HCT116 (cell line): ENCODE results near the gene SUGCT.

Source experiments
- EZH2 ChIP-seq: fragments of 200-600 bp; sonication (generic); IDR thresholded peaks from 2 replicates; pipeline ENCODE4 v1.6.1; 2017; ENCODE audit warnings: antibody characterized with exemption, mixed run types
- EZH2phosphoT487 ChIP-seq: fragments of 200-600 bp; IDR thresholded peaks from 2 replicates; pipeline ENCODE4 v1.6.1; 2018; ENCODE audit warnings: antibody characterized with exemption, borderline replicate concordance
- JUND ChIP-seq: IDR thresholded peaks from 2 replicates; pipeline ENCODE4 v1.6.1; 2012
- POLR2A ChIP-seq: IDR thresholded peaks from 2 replicates; pipeline ENCODE4 v1.7.0; 2011; ENCODE audit warnings: borderline replicate concordance; ENCODE audit not compliant: insufficient read depth, insufficient read length; ENCODE audit errors: extremely low read depth
- POLR2AphosphoS5 ChIP-seq: IDR thresholded peaks from 2 replicates; pipeline ENCODE4 v1.6.1; 2011; ENCODE audit warnings: mild to moderate bottlenecking, low read depth, low read length, moderate library complexity
- YY1 ChIP-seq: IDR thresholded peaks from 2 replicates; pipeline ENCODE4 v1.6.1; 2011; ENCODE audit warnings: low read length, low read depth, moderate library complexity, mild to moderate bottlenecking; ENCODE audit not compliant: insufficient replicate concordance; ENCODE audit errors: extremely low read depth
- ZFX ChIP-seq: fragments of 450-650 bp; IDR thresholded peaks from 2 replicates; pipeline ENCODE4 v1.6.1; 2017
- ZNF274 ChIP-seq: fragments of 200-500 bp; sonication (Bioruptor generic); IDR thresholded peaks from 2 replicates; pipeline ENCODE4 v1.6.1; 2014; ENCODE audit warnings: mild to moderate bottlenecking, low read depth, low read length, inconsistent platforms
- TF ChIP-seq, protein P1 (sequence below), 3 experiments: fragments of 200-600 bp in 1 of 3; sonication (generic) in 1 of 3; IDR thresholded peaks in 2 of 3; conservative IDR thresholded peaks in 1 of 3; 2 replicates each; pipeline ENCODE4 v1.5.1; 2012 to 2017; ENCODE audit warnings: low read depth in 2 of 3, low read length in 2 of 3, antibody characterized with exemption in 1 of 3, borderline replicate concordance in 1 of 3, control low read depth in 1 of 3, mild to moderate bottlenecking in 1 of 3, mixed read lengths in 1 of 3, mixed run types in 1 of 3, moderate library complexity in 1 of 3; ENCODE audit not compliant: insufficient read depth in 1 of 3
- TF ChIP-seq, protein P2 (sequence below): IDR thresholded peaks from 2 replicates; pipeline ENCODE4 v1.6.1; 2012
- TF ChIP-seq, protein P3 (sequence below): IDR thresholded peaks from 2 replicates; pipeline ENCODE4 v1.6.1; 2012; ENCODE audit warnings: low read depth
- TF ChIP-seq, protein P4 (sequence below): IDR thresholded peaks from 2 replicates; pipeline ENCODE4 v1.6.1; 2012

DNA sequence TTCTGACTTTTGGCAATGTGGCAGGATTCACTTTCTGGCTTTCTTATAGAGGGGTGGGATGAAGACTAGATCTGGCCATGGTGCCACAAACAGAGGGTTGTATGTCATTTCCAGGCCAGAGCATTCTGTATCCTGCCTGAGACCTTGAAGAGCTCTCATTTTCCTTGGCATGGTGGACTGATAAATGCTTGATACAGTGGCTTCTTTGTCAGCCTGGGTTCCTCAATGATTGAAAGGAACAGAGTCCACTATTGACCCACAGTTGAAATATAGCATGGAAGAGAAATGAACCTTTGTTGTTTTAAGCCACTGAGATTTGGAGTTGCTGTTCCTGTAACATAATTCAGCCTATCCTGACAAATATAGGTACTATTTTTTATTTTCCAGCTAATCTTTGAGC, 462.7 kb downstream of the SUGCT start:
- TF ChIP-seq, protein P1, sequence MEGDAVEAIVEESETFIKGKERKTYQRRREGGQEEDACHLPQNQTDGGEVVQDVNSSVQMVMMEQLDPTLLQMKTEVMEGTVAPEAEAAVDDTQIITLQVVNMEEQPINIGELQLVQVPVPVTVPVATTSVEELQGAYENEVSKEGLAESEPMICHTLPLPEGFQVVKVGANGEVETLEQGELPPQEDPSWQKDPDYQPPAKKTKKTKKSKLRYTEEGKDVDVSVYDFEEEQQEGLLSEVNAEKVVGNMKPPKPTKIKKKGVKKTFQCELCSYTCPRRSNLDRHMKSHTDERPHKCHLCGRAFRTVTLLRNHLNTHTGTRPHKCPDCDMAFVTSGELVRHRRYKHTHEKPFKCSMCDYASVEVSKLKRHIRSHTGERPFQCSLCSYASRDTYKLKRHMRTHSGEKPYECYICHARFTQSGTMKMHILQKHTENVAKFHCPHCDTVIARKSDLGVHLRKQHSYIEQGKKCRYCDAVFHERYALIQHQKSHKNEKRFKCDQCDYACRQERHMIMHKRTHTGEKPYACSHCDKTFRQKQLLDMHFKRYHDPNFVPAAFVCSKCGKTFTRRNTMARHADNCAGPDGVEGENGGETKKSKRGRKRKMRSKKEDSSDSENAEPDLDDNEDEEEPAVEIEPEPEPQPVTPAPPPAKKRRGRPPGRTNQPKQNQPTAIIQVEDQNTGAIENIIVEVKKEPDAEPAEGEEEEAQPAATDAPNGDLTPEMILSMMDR (IDR thresholded peaks at IDR 0.05 in 2 of 3, conservative IDR thresholded peaks at IDR 0.05 in 1 of 3; ENCODE audit: borderline replicate concordance in 1 of 3, insufficient read depth in 1 of 3, low read depth in 2 of 3, low read length in 2 of 3), result no peak
- TF ChIP-seq EZH2 (no peak), ZFX (no peak), POLR2AphosphoS5 (no peak), EZH2phosphoT487 (no peak), YY1 (no peak), POLR2A (no peak), ZNF274 (no peak), JUND (no peak)
- TF ChIP-seq, protein P2, sequence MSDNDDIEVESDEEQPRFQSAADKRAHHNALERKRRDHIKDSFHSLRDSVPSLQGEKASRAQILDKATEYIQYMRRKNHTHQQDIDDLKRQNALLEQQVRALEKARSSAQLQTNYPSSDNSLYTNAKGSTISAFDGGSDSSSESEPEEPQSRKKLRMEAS, result no peak
- TF ChIP-seq, protein P3, sequence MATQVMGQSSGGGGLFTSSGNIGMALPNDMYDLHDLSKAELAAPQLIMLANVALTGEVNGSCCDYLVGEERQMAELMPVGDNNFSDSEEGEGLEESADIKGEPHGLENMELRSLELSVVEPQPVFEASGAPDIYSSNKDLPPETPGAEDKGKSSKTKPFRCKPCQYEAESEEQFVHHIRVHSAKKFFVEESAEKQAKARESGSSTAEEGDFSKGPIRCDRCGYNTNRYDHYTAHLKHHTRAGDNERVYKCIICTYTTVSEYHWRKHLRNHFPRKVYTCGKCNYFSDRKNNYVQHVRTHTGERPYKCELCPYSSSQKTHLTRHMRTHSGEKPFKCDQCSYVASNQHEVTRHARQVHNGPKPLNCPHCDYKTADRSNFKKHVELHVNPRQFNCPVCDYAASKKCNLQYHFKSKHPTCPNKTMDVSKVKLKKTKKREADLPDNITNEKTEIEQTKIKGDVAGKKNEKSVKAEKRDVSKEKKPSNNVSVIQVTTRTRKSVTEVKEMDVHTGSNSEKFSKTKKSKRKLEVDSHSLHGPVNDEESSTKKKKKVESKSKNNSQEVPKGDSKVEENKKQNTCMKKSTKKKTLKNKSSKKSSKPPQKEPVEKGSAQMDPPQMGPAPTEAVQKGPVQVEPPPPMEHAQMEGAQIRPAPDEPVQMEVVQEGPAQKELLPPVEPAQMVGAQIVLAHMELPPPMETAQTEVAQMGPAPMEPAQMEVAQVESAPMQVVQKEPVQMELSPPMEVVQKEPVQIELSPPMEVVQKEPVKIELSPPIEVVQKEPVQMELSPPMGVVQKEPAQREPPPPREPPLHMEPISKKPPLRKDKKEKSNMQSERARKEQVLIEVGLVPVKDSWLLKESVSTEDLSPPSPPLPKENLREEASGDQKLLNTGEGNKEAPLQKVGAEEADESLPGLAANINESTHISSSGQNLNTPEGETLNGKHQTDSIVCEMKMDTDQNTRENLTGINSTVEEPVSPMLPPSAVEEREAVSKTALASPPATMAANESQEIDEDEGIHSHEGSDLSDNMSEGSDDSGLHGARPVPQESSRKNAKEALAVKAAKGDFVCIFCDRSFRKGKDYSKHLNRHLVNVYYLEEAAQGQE, result no peak
- TF ChIP-seq, protein P4, sequence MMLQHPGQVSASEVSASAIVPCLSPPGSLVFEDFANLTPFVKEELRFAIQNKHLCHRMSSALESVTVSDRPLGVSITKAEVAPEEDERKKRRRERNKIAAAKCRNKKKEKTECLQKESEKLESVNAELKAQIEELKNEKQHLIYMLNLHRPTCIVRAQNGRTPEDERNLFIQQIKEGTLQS, result no peak
